Gastrocnemius medialis (tissue), 4 donors: Measurements from ENCODE around the gene LHX6.

Experiments
- CTCF ChIP-seq, 5 experiments: fragments of 450-650 bp in 3 of 5; fragments of 200-600 bp in 2 of 5; sonication (generic) in 2 of 5; IDR thresholded peaks in 4 of 5; conservative IDR thresholded peaks in 1 of 5; 1 replicate in 4 of 5; 2 replicates in 1 of 5; pipeline ENCODE4 v1.5.1; 2016 to 2019; ENCODE audit warnings: antibody characterized with exemption in 5 of 5, mild to moderate bottlenecking in 3 of 5, moderate library complexity in 3 of 5
- POLR2A ChIP-seq, 2 donors: fragments of 450-650 bp; IDR thresholded peaks; one replicate each; pipeline ENCODE4 v1.6.1; 2017; ENCODE audit warnings: antibody characterized with exemption in 2 of 2, mild to moderate bottlenecking in 2 of 2, moderate library complexity in 2 of 2

GRCh38 chr9:122197882-122198281 lies 30.9 kb downstream of the LHX6 start:
- TF ChIP-seq CTCF (IDR thresholded peaks at IDR 0.05 in 4 of 5, conservative IDR thresholded peaks at IDR 0.05 in 1 of 5) (no peak), POLR2A (IDR thresholded peaks at IDR 0.05) (no peak)
